ENCODE results near the gene FOXC1.

FOXC1 gene

GRCh38 chr6:1572892-1573291 is 36.8 kb upstream of the FOXC1 start:
- DNase-seq (ENCODE audit: low read depth), result no peak
- no peak for TF ChIP-seq CTCF (IDR thresholded peaks at IDR 0.05; ENCODE audit: insufficient read depth, low read depth, low read length, missing control alignments)
- no peak overlapping the region for H3K4me3 ChIP-seq (ENCODE audit: low read length)

- H3K4me3 ChIP-seq (ENCODE audit: low read length), result no peak overlapping the region
- DNase-seq (ENCODE audit: low read depth), result peak; percentile 37
- TF ChIP-seq CTCF (IDR thresholded peaks at IDR 0.05; ENCODE audit: insufficient read depth, low read depth, low read length, missing control alignments), result no peak
Measured at GRCh38 chr6:1574083-1574761, 35.5 kb upstream of the FOXC1 start.

GRCh38 chr6:1574890-1575209 is 34.9 kb upstream of the FOXC1 start:
- H3K4me3 ChIP-seq (ENCODE audit: low read length), result no peak overlapping the region
- no peak for DNase-seq (ENCODE audit: low read depth)
- TF ChIP-seq CTCF (IDR thresholded peaks at IDR 0.05; ENCODE audit: insufficient read depth, low read depth, low read length, missing control alignments), result no peak

GRCh38 chr6:1575210-1576041 is 34.3 kb upstream of the FOXC1 start:
- H3K4me3 ChIP-seq (ENCODE audit: low read length), result no peak overlapping the region
- DNase-seq (ENCODE audit: low read depth), result no peak
- no peak for TF ChIP-seq CTCF (IDR thresholded peaks at IDR 0.05; ENCODE audit: insufficient read depth, low read depth, low read length, missing control alignments)

GRCh38 chr6:1576166-1576565 is 33.5 kb upstream of the FOXC1 start:
- no peak for TF ChIP-seq CTCF (IDR thresholded peaks at IDR 0.05; ENCODE audit: insufficient read depth, low read depth, low read length, missing control alignments)
- no peak overlapping the region for H3K4me3 ChIP-seq (ENCODE audit: low read length)
- DNase-seq (ENCODE audit: low read depth), result no peak

- no peak overlapping the region for H3K4me3 ChIP-seq (ENCODE audit: low read length)
- no peak for DNase-seq (ENCODE audit: low read depth)
- TF ChIP-seq CTCF (IDR thresholded peaks at IDR 0.05; ENCODE audit: insufficient read depth, low read depth, low read length, missing control alignments), result no peak
Measured at GRCh38 chr6:1576711-1577110, 33.0 kb upstream of the FOXC1 start.

Data from epithelial cell of esophagus (primary cell).